IMR-90 (cell line): ENCODE data around the gene CPNE9. TPM values are rescaled to one million over a fixed set of nuclear protein-coding genes. Genes with fewer than 3 reads are reported as not detected.
A peak's percentile ranks its signal among the peaks of the same experiment; 100 is the strongest.

ENCODE experiments used
- ATAC-seq: fragments of 200-7000 bp; cut with Tn5 transposase; 2 replicates; pipeline ENCODE4 v1.9.1; 2020; ENCODE audit warnings: low read depth, mild to moderate bottlenecking, moderate library complexity
- BruUV-seq: library from RNA; stranded (reverse); fragments of 400-500 nt; replicated peaks from 2 replicates; lab custom pipeline; 2021; lab: Mats Ljungman, UMichigan
- CTCF ChIA-PET: fragments of 300-600 bp; formaldehyde crosslinking; extraction: SDS; loops from one replicate; lab custom pipeline; 2021; ENCODE audit warnings: antibody characterized with exemption; lab: Yijun Ruan, JAX
- POLR2A ChIA-PET: fragments of 300-600 bp; sonication (Branson Sonifier 250); formaldehyde crosslinking; loops from one replicate; lab custom pipeline; 2022; ENCODE audit warnings: antibody characterized with exemption; ENCODE audit not compliant: unreplicated experiment; lab: Charles Lee
- DNase-seq: peaks from one replicate; pipeline ENCODE4 v3.0.0; 2013
- H2AFZ ChIP-seq: replicated peaks from 2 replicates; pipeline ENCODE3; 2013; ENCODE audit warnings: low read length, mild to moderate bottlenecking; ENCODE audit not compliant: poor library complexity
- H2AK5ac ChIP-seq: 2 replicates; pipeline ENCODE4 v1.6.1; 2013; ENCODE audit warnings: low read depth, low read length, inconsistent platforms
- H2AK9ac ChIP-seq: replicated peaks from 2 replicates; pipeline ENCODE3; 2013; ENCODE audit warnings: mild to moderate bottlenecking, low read depth, low read length, moderate library complexity; ENCODE audit not compliant: poor library complexity
- H2BK120ac ChIP-seq: 2 replicates; pipeline ENCODE4 v1.6.1; 2013; ENCODE audit warnings: low read depth, low read length, inconsistent platforms
- H2BK15ac ChIP-seq: 3 replicates; pipeline ENCODE4 v1.6.1; 2013; ENCODE audit warnings: low read depth, low read length, inconsistent platforms
- H2BK20ac ChIP-seq: 2 replicates; pipeline ENCODE4 v1.6.1; 2013; ENCODE audit warnings: low read depth, mild to moderate bottlenecking, inconsistent platforms, low read length, moderate library complexity
- H2BK5ac ChIP-seq: 2 replicates; pipeline ENCODE4 v1.6.1; 2013; ENCODE audit warnings: mild to moderate bottlenecking, low read depth, low read length, inconsistent platforms; ENCODE audit not compliant: poor library complexity, severe bottlenecking
- H3K14ac ChIP-seq: replicated peaks from 2 replicates; pipeline ENCODE4 v1.6.1; 2013; ENCODE audit warnings: low read depth, low read length, inconsistent platforms
- H3K18ac ChIP-seq: 2 replicates; pipeline ENCODE4 v1.6.1; 2013; ENCODE audit warnings: low read depth, low read length, control low read depth
- H3K23ac ChIP-seq: 2 replicates; pipeline ENCODE4 v1.6.1; 2013; ENCODE audit warnings: low read depth, low read length, inconsistent platforms
- H3K27ac ChIP-seq: 2 replicates; pipeline ENCODE4 v1.5.1; 2013; ENCODE audit warnings: mild to moderate bottlenecking, control low read depth, low read length; ENCODE audit not compliant: insufficient read depth
- H3K27me3 ChIP-seq: 2 replicates; pipeline ENCODE4 v1.6.1; 2013; ENCODE audit warnings: low read length; ENCODE audit not compliant: control insufficient read depth, insufficient read depth
- H3K36me3 ChIP-seq: 2 replicates; pipeline ENCODE4 v1.6.1; 2013; ENCODE audit warnings: low read length, mixed read lengths; ENCODE audit not compliant: control insufficient read depth, insufficient read depth
- H3K4ac ChIP-seq: 2 replicates; pipeline ENCODE4 v1.6.1; 2013; ENCODE audit warnings: low read depth, low read length, inconsistent platforms
- H3K4me1 ChIP-seq: 2 replicates; pipeline ENCODE4 v1.6.1; 2013; ENCODE audit warnings: low read length, mixed read lengths; ENCODE audit not compliant: control insufficient read depth, insufficient read depth
- H3K4me2 ChIP-seq: 2 replicates; pipeline ENCODE4 v1.6.1; 2013; ENCODE audit warnings: low read depth, mild to moderate bottlenecking, control low read depth, low read length, moderate library complexity
- H3K4me3 ChIP-seq: 2 replicates; pipeline ENCODE4 v1.5.1; 2013; ENCODE audit warnings: low read depth, mild to moderate bottlenecking, control low read depth, low read length, moderate library complexity; ENCODE audit not compliant: insufficient read depth
- H3K56ac ChIP-seq: 2 replicates; pipeline ENCODE4 v1.6.1; 2013; ENCODE audit warnings: low read length, inconsistent platforms; ENCODE audit not compliant: insufficient read depth; ENCODE audit errors: extremely low read depth
- H3K79me1 ChIP-seq, 2 experiments: 2 replicates each; pipeline ENCODE4 v1.6.1; 2013; ENCODE audit warnings: low read length in 2 of 2, inconsistent platforms in 1 of 2, low read depth in 1 of 2
- H3K9ac ChIP-seq: 2 replicates; pipeline ENCODE4 v1.6.1; 2013; ENCODE audit warnings: low read depth, low read length, control low read depth
- H3K9me1 ChIP-seq: 2 replicates; pipeline ENCODE4 v1.6.1; 2013; ENCODE audit warnings: low read length, inconsistent platforms; ENCODE audit not compliant: insufficient read depth
- H3K9me3 ChIP-seq: 2 replicates; pipeline ENCODE4 v1.6.1; 2013; ENCODE audit warnings: low read length; ENCODE audit not compliant: control insufficient read depth, insufficient read depth
- H4K20me1 ChIP-seq: 2 replicates; pipeline ENCODE4 v1.6.1; 2013; ENCODE audit warnings: low read length, inconsistent platforms; ENCODE audit not compliant: insufficient read depth
- H4K5ac ChIP-seq: 2 replicates; pipeline ENCODE4 v1.6.1; 2013; ENCODE audit warnings: mild to moderate bottlenecking, low read depth, low read length, control low read depth
- H4K8ac ChIP-seq, 2 experiments: 2 replicates each; pipeline ENCODE4 v1.6.1; 2013; ENCODE audit warnings: low read depth in 2 of 2, low read length in 2 of 2, control low read depth in 1 of 2, inconsistent platforms in 1 of 2
- H4K91ac ChIP-seq: 2 replicates; pipeline ENCODE4 v1.6.1; 2013; ENCODE audit warnings: low read depth, low read length, inconsistent platforms; ENCODE audit not compliant: insufficient read depth
- MAZ ChIP-seq: IDR thresholded peaks from 2 replicates; pipeline ENCODE4 v1.6.1; 2012; ENCODE audit warnings: low read depth, mild to moderate bottlenecking, low read length, improper control_type of control experiment, moderate library complexity, borderline replicate concordance
- WGBS, 2 experiments: methylation state at CpG; one replicate each; pipeline versions ENCODE4 v1.1.5 to v1.1.7; 2013; ENCODE audit warnings: missing lambda C conversion rate in 2 of 2; ENCODE audit not compliant: insufficient read length in 1 of 2; ENCODE audit errors: extremely low coverage in 2 of 2; 5-methylcytosine and 5-hydroxymethylcytosine counted together
- dilution Hi-C: fragments of 300-500 bp; cut with HindIII; formaldehyde crosslinking; loops from one replicate; pipeline ENCODE4 v1.14.3; 2018; ENCODE audit warnings: low sequenced_read_pairs; ENCODE audit not compliant: unreplicated experiment
- in situ Hi-C: fragments of 300-500 bp; cut with MboI; formaldehyde crosslinking; loops from 3 replicates; pipeline ENCODE4 v1.14.3; 2019; ENCODE audit warnings: low sequenced_read_pairs, inconsistent platforms, mixed read lengths
- intact Hi-C: fragments of 100-400 bp; cut with micrococcal nuclease; formaldehyde crosslinking; loops from 2 replicates; pipeline ENCODE4 v1.10.0; 2022
- polyA plus RNA-seq, 3 experiments: library from polyadenylated mRNA; depleted of rRNA; stranded (reverse); fragments of >200 nt; gene quantifications; 2 replicates each; pipeline ENCODE4 v1.2.3, GENCODE V29; 2012; ENCODE audit warnings: low replicate concordance in 1 of 3
- total RNA-seq: library from RNA; depleted of rRNA; stranded (reverse); fragments of >200 nt; gene quantifications from 2 replicates; pipeline ENCODE4 v1.2.3, GENCODE V29; 2012

Gene CPNE9
- total and polyA plus RNA-seq, 2 of the 4 experiments (the other 2 are of a cell fraction): not detected

- Histone ChIP-seq H3K4me1 (peaks cover 3% of the 10 kb centered on the region; the same call in 1 of the 2 replicates), H3K56ac (no peak overlapping the region), H3K4me3 (no peak overlapping the region), H2BK20ac (no peak overlapping the region), H3K27ac (no peak overlapping the region), H3K4me2 (no peak overlapping the region), H3K18ac (no peak overlapping the region), H2AK9ac (peak overlapping the region; percentile 52), H2BK15ac (no peak overlapping the region), H3K27me3 (no peaks in the 10 kb centered on the region), H4K91ac (no peak overlapping the region), H4K5ac (no peak overlapping the region), H3K23ac (no peak overlapping the region), H3K14ac (no peak overlapping the region), H3K9me3 (no peaks in the 10 kb centered on the region), H4K8ac (no peak overlapping the region), H2AFZ (peak overlapping the region; percentile 3), H3K9ac (no peak overlapping the region), H2AK5ac (no peak overlapping the region), H2BK120ac (no peak overlapping the region), H2BK5ac (no peak overlapping the region), H3K4ac (no peak overlapping the region), H4K20me1 (no peaks in the 10 kb centered on the region; the same call in 1 of the 2 replicates), H3K36me3 (peaks cover 58% of the 10 kb centered on the region), H3K79me1 (no peaks in the 10 kb centered on the region), H3K9me1 (peaks cover 6% of the 10 kb centered on the region)
- DNase-seq: no peak
- intact Hi-C loops: no loop called here
- in situ Hi-C loops: no loop called here
- no peak for TF ChIP-seq MAZ
- dilution Hi-C loops: no loop called here
- WGBS, 2 experiments: 98% methylated on average over 5 of the region's 6 CpGs; no CpG with 5 or more reads in 1 of the 2 experiments
- POLR2A ChIA-PET: no interaction called here
- no TSS peak for BruUV-seq
- CTCF ChIA-PET: no interaction called here
- ATAC-seq: no peak
Measured at GRCh38 chr3:9679476-9680080, 24.1 kb upstream of the CPNE9 start.
